Activated CD8-positive, alpha-beta T cell treated with anti-CD3 and anti-CD28 coated beads for 36 hours (primary cell): ENCODE measurements around the gene MPPED2. TPM values are rescaled to one million over a fixed set of nuclear protein-coding genes. Genes with fewer than 3 reads are reported as not detected.

Experiments used
- ATAC-seq: fragments of 200-7000 bp; cut with Tn5 transposase; one replicate; pipeline ENCODE4 v1.10.0; 2021; ENCODE audit warnings: mild to moderate bottlenecking, moderate library complexity
- CTCF ChIA-PET: fragments of 350-600 bp; sonication (Branson Sonifier 250); formaldehyde crosslinking; loops from one replicate; lab custom pipeline; 2021; ENCODE audit warnings: antibody characterized with exemption; lab: Charles Lee
- POLR2A ChIA-PET: fragments of 350-600 bp; sonication (Branson Sonifier 250); formaldehyde crosslinking; loops from one replicate; lab custom pipeline; 2021; ENCODE audit warnings: antibody characterized with exemption; lab: Charles Lee
- DNase-seq: peaks from one replicate; pipeline ENCODE4 v3.0.0-alpha.2; 2020
- H3K27ac Mint-ChIP-seq: one replicate; pipeline ENCODE4 v1.8.0; 2021; ENCODE audit warnings: mild to moderate bottlenecking, mixed read lengths
- H3K27me3 Mint-ChIP-seq: one replicate; pipeline ENCODE4 v1.8.0; 2021; ENCODE audit warnings: mixed read lengths
- H3K36me3 Mint-ChIP-seq: one replicate; pipeline ENCODE4 v1.8.0; 2021; ENCODE audit warnings: low read depth, mixed read lengths
- H3K4me1 Mint-ChIP-seq: one replicate; pipeline ENCODE4 v1.8.0; 2021; ENCODE audit warnings: low read depth, mixed read lengths
- H3K4me3 Mint-ChIP-seq: one replicate; pipeline ENCODE4 v1.8.0; 2021; ENCODE audit warnings: mild to moderate bottlenecking, moderate library complexity, mixed read lengths
- H3K9me3 Mint-ChIP-seq: one replicate; pipeline ENCODE4 v1.8.0; 2021; ENCODE audit warnings: mixed read lengths
- intact Hi-C: fragments of 100-400 bp; cut with micrococcal nuclease; formaldehyde crosslinking; loops from one replicate; pipeline ENCODE4 v1.10.0; 2022
- total RNA-seq, 2 experiments: library from RNA; stranded (reverse); gene quantifications; one replicate each; pipeline ENCODE4 v1.2.3, GENCODE V29; 2021
- TF ChIP-seq, protein P1 (sequence below): fragments of 200-600 bp; IDR thresholded peaks from one replicate; pipeline ENCODE4 v1.8.0; 2022; ENCODE audit warnings: antibody characterized with exemption, mild to moderate bottlenecking

The MPPED2 gene
- total RNA-seq, 2 experiments from 2014 or later = 0.63 TPM; not detected in 1

DNA sequence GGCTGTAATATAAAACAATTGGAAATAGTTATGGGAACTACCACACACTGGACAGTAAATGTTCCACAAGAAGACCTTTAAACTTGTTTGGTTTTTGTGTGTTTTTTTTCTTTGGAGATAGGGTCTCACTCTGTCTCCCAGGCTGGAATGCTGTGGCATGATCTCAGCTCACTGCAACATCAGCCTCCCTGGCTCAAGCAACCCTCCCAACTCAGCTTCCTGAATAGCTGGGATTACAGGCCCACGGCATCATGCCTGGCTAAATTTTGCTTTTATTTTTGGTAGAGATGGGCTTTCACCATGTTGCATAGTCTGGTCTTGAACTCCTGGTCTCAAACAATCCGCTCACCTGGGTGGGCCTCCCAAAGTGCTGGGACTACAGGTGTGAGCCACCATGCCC, 121.0 kb downstream of the MPPED2 start:
- Mint-ChIP-seq H3K9me3 (no peaks in the 10 kb centered on the region), H3K4me3 (no peak overlapping the region), H3K27me3 (no peaks in the 10 kb centered on the region), H3K4me1 (no peaks in the 10 kb centered on the region), H3K27ac (no peak overlapping the region), H3K36me3 (no peaks in the 10 kb centered on the region)
- ChIA-PET POLR2A (no interaction called here), CTCF (no interaction called here)
- ATAC-seq = no peak
- intact Hi-C loops = no loop called here
- TF ChIP-seq, protein P1, sequence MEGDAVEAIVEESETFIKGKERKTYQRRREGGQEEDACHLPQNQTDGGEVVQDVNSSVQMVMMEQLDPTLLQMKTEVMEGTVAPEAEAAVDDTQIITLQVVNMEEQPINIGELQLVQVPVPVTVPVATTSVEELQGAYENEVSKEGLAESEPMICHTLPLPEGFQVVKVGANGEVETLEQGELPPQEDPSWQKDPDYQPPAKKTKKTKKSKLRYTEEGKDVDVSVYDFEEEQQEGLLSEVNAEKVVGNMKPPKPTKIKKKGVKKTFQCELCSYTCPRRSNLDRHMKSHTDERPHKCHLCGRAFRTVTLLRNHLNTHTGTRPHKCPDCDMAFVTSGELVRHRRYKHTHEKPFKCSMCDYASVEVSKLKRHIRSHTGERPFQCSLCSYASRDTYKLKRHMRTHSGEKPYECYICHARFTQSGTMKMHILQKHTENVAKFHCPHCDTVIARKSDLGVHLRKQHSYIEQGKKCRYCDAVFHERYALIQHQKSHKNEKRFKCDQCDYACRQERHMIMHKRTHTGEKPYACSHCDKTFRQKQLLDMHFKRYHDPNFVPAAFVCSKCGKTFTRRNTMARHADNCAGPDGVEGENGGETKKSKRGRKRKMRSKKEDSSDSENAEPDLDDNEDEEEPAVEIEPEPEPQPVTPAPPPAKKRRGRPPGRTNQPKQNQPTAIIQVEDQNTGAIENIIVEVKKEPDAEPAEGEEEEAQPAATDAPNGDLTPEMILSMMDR = no peak
- no peak for DNase-seq

DNA sequence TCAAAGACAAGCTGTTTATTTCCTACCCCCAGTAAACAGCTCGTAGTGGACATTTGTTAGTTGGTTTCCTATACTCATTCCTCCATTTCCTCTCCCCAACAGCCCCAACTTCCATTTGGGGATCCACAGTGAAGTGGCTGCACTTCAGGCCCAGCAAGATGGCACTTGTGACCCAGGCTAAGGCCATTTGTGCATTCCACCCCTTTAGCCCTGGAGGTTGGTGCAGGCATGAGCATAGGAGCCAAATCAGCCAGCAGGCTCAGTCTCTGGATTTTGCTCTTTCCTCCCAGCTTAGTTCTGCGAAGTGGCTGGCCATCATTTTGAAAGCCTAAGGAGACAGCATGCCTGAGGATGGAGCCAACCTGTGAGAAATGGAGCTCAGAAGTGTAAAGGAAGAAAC, 122.9 kb downstream of the MPPED2 start:
- Mint-ChIP-seq H3K27ac (no peak overlapping the region), H3K4me1 (no peaks in the 10 kb centered on the region), H3K27me3 (no peaks in the 10 kb centered on the region), H3K9me3 (no peaks in the 10 kb centered on the region), H3K36me3 (no peaks in the 10 kb centered on the region), H3K4me3 (no peak overlapping the region)
- intact Hi-C loops = no loop called here
- no peak for ATAC-seq
- POLR2A ChIA-PET = no interaction called here
- CTCF ChIA-PET = no interaction called here
- TF ChIP-seq, protein P1 = no peak
- no peak for DNase-seq

DNA sequence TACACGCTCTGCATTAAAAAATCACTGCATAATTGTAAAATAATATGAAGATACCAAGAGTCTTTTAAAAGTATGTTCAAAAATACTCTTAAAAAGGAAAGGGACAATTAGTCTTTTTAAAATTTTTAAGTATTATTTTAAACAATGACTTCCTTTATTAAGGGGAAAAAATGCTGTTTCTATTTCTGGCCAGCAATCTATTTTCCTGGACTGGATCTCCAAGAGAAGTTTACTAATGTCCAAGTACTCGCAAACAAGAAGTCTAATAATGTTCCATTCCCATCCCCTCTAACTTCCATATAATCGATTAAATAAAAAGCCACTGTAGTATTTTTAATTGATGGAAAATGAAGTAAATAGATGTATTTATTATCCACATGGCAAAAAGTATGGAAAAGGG, 123.7 kb downstream of the MPPED2 start:
- ATAC-seq (no peak), DNase-seq (no peak)
- H3K4me1 Mint-ChIP-seq = no peaks in the 10 kb centered on the region
- CTCF ChIA-PET = no interaction called here
- H3K4me3 Mint-ChIP-seq = no peak overlapping the region
- intact Hi-C loops = no loop called here
- no peak overlapping the region for H3K27ac Mint-ChIP-seq
- H3K27me3 Mint-ChIP-seq = peaks cover 2% of the 10 kb centered on the region
- POLR2A ChIA-PET = no interaction called here
- TF ChIP-seq, protein P1 = no peak
- H3K36me3 Mint-ChIP-seq = no peaks in the 10 kb centered on the region
- H3K9me3 Mint-ChIP-seq = no peaks in the 10 kb centered on the region

DNA sequence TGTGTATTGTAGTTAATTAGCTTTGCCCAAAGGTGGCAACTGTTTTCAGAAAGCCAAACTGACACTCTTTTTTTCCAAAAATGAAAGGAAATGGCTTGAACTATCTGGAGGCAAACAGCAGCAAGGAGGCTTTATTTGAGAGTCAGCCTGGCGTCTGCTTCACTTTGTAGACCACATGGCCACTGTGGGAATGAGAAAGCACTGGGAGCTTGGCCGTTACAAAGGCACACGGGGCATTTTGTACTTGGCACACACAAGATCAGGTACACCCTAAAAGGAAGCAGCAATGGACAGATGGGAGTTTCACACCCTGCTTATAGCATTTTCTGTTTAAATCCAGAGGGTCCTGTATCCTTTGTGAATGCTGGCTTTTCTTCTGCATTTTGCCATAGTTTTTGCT, 126.3 kb downstream of the MPPED2 start:
- Mint-ChIP-seq H3K36me3 (no peaks in the 10 kb centered on the region), H3K4me1 (no peaks in the 10 kb centered on the region), H3K4me3 (no peak overlapping the region), H3K27ac (no peak overlapping the region), H3K9me3 (no peaks in the 10 kb centered on the region), H3K27me3 (peaks cover 2% of the 10 kb centered on the region)
- ChIA-PET POLR2A (no interaction called here), CTCF (no interaction called here)
- intact Hi-C loops = no loop called here
- no peak for ATAC-seq
- TF ChIP-seq, protein P1 = no peak
- no peak for DNase-seq

DNA sequence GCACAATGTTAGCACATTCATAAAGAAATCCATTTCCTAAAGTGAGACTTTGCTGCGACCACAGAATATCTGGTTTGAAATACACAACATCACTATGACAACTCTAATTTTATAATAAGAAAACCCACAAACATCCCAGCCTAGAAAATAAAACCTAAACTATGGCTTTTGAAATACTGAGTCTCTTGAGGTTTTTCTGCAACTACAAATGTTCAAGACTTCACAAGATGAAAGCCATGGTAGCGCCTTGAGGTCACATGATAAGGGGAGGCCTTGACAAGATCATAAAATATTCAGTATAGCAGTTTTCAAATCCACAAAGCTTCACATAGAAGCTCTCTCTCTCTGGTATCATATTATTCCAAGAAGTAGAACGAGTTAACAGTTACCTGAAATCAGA, 126.8 kb downstream of the MPPED2 start:
- Mint-ChIP-seq H3K27me3 (peaks cover 2% of the 10 kb centered on the region), H3K9me3 (no peaks in the 10 kb centered on the region), H3K27ac (no peak overlapping the region), H3K4me1 (no peaks in the 10 kb centered on the region), H3K36me3 (no peaks in the 10 kb centered on the region), H3K4me3 (no peak overlapping the region)
- CTCF ChIA-PET = no interaction called here
- ATAC-seq (no peak), DNase-seq (no peak)
- intact Hi-C loops = no loop called here
- TF ChIP-seq, protein P1 = no peak
- POLR2A ChIA-PET = no interaction called here
